B cell (primary cell): ENCODE results near the gene DRC7.

Experiments
- CTCF ChIP-seq: fragments of 200-600 bp; IDR thresholded peaks from one replicate; pipeline ENCODE4 v1.8.0; 2022; ENCODE audit warnings: antibody characterized with exemption, mild to moderate bottlenecking
- EZH2 ChIP-seq: IDR thresholded peaks from 2 replicates; pipeline ENCODE4 v1.6.1; 2012; ENCODE audit warnings: borderline replicate concordance, low read depth, mild to moderate bottlenecking, moderate library complexity, low read length; ENCODE audit not compliant: insufficient read depth, poor library complexity, severe bottlenecking

- TF ChIP-seq CTCF (no peak), EZH2 (no peak)
These were observed 5.3 kb downstream of the DRC7 start for GRCh38 chr16:57699899-57700298.
